ENCODE results near the gene IFT22.
A peak's percentile ranks its signal among the peaks of the same experiment; 100 is the strongest.
"Not testable (repeated sequence)": the region's sequence is repeated elsewhere in the genome, so short reads cannot be mapped to it uniquely, and the experiment has no call there.

DNA sequence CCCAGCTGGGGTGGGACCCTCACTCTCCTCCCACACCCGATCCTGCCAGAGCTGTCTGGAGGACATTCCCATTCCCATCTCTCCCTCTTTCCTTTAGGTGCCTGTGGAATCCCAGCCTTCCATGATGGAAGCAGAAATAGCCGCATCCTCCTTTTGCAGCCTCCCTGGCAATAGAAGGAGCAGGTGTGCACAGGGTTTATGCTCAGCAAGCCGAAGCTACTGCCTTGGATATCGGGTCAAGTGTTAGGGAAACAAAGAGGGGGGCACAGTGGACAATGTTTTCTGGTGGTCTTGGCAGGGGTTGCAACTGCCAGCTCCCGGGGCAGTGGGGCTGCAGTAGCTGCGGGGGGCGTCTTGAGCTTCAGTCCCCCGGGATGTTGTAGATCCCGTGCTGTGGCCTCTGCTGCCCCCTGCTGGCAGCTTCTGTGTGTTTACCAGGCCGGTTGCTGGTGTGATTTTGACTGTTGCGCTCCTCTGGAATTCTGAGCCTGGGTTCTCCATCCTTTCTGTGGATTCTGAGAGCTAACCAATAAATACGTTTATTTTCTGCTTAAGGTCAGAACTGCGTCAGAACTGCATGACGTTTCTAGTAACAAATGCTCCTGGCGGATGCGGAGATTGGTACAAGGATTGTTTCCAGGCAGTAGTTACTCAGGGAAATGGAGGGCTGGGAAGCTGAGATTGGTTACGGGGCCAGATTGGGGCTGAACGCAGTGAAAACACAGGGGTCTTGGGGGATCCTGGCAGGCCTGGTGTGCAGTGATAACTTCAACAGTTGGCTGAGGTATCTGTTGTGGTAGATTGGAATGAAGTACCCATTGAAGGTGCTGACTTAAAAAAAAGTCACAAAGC is 31.2 kb downstream of the IFT22 start:
- TF ChIP-seq, protein P1, sequence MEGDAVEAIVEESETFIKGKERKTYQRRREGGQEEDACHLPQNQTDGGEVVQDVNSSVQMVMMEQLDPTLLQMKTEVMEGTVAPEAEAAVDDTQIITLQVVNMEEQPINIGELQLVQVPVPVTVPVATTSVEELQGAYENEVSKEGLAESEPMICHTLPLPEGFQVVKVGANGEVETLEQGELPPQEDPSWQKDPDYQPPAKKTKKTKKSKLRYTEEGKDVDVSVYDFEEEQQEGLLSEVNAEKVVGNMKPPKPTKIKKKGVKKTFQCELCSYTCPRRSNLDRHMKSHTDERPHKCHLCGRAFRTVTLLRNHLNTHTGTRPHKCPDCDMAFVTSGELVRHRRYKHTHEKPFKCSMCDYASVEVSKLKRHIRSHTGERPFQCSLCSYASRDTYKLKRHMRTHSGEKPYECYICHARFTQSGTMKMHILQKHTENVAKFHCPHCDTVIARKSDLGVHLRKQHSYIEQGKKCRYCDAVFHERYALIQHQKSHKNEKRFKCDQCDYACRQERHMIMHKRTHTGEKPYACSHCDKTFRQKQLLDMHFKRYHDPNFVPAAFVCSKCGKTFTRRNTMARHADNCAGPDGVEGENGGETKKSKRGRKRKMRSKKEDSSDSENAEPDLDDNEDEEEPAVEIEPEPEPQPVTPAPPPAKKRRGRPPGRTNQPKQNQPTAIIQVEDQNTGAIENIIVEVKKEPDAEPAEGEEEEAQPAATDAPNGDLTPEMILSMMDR (IDR thresholded peaks at IDR 0.05) = peak in 1 of 3 donors; percentile 39
- TF ChIP-seq POLR2A, EP300 (IDR thresholded peaks at IDR 0.05): not testable (repeated sequence)
